Measurements from ENCODE around the gene HEXIM2. TPM values are rescaled to one million over a fixed set of nuclear protein-coding genes. Genes with fewer than 3 reads are reported as not detected.

Gene HEXIM2
- total and polyA plus RNA-seq, 8 donors, result 0.92 to 34.4 (median 11.0) TPM

- WGBS, 5 donors, result 92 to 95% (median 92%) methylated on average over 43 of the region's 43 CpGs
- H3K9me3 ChIP-seq, result no peaks in the 10 kb centered on the region
- H3K4me3 ChIP-seq, result no peak overlapping the region
Measured at GRCh38 chr17:45168991-45169752, 7.5 kb downstream of the HEXIM2 start.

GRCh38 chr17:45170280-45170930 is 8.7 kb downstream of the HEXIM2 start:
- H3K4me3 ChIP-seq, result peak overlapping the region in 1 of 4 donors; percentile 37
- TF ChIP-seq EP300 (IDR thresholded peaks at IDR 0.05) (no peak), CTCF (IDR thresholded peaks at IDR 0.05) (no peak), POLR2A (IDR thresholded peaks at IDR 0.05) (no peak), POLR2AphosphoS5 (IDR thresholded peaks at IDR 0.05) (no peak)
- no peaks in the 10 kb centered on the region for H3K9me3 ChIP-seq
- 80 to 89% (median 88%) methylated on average over 12 of the region's 12 CpGs for WGBS, 5 donors
- intact Hi-C loops (cut with DNase I; ENCODE audit: low total_unique reads), result no loop called here
- no peaks in the 10 kb centered on the region for H3K27me3 ChIP-seq
- peaks cover 0 to 15% (median 7%) of the 10 kb centered on the region in 4 donors for H3K36me3 ChIP-seq
- H3K4me1 ChIP-seq, result peaks cover 27 to 39% (median 34%) of the 10 kb centered on the region in 4 donors
- no peak for DNase-seq
- peak overlapping the region; percentile 6 to 85 (median 84) for H3K27ac ChIP-seq

More at GRCh38 chr17:45168991-45169752, 7.5 kb downstream of the HEXIM2 start:
- H3K4me1 ChIP-seq, result peaks cover 27 to 39% (median 34%) of the 10 kb centered on the region in 4 donors
- peaks cover 0 to 21% (median 7%) of the 10 kb centered on the region in 4 donors for H3K36me3 ChIP-seq
- no peaks in the 10 kb centered on the region for H3K27me3 ChIP-seq
- H3K27ac ChIP-seq, result peak overlapping the region in 2 of 5 donors; percentile 84 to 85
- intact Hi-C loops (cut with DNase I; ENCODE audit: low total_unique reads), result no loop called here
- no peak for DNase-seq
- TF ChIP-seq CTCF (IDR thresholded peaks at IDR 0.05), result no peak
- TF ChIP-seq POLR2AphosphoS5 (IDR thresholded peaks at IDR 0.05), result no peak
- no peak for TF ChIP-seq POLR2A (IDR thresholded peaks at IDR 0.05)
- TF ChIP-seq EP300 (IDR thresholded peaks at IDR 0.05), result no peak

- intact Hi-C loops (cut with DNase I; ENCODE audit: low total_unique reads), result no loop called here
- H3K4me3 ChIP-seq, result peak overlapping the region; percentile 28 to 41 (median 37)
Measured at GRCh38 chr17:45170931-45171337, 9.3 kb downstream of the HEXIM2 start.

GRCh38 chr17:45171338-45172231 is 9.9 kb downstream of the HEXIM2 start:
- Histone ChIP-seq H3K27me3 (no peaks in the 10 kb centered on the region), H3K36me3 (peaks cover 0 to 15% (median 7%) of the 10 kb centered on the region in 4 donors), H3K4me1 (peaks cover 31 to 51% (median 36%) of the 10 kb centered on the region in 4 donors), H3K27ac (peak overlapping the region; percentile 76 to 85 (median 84)), H3K4me3 (peak overlapping the region; percentile 28 to 41 (median 37)), H3K9me3 (no peaks in the 10 kb centered on the region)
- DNase-seq, result peak; percentile 27 to 91
- WGBS, 5 donors, result 28 to 38% (median 34%) methylated on average over 20 of the region's 20 CpGs
- intact Hi-C loops (cut with DNase I; ENCODE audit: low total_unique reads), result no loop called here
- TF ChIP-seq POLR2AphosphoS5 (IDR thresholded peaks at IDR 0.05) (no peak), CTCF (IDR thresholded peaks at IDR 0.05) (no peak), POLR2A (IDR thresholded peaks at IDR 0.05) (no peak)

More at GRCh38 chr17:45170931-45171337, 9.3 kb downstream of the HEXIM2 start:
- WGBS, 5 donors, result 24 to 37% (median 34%) methylated on average over 4 to 5 of the region's 5 CpGs
- no peaks in the 10 kb centered on the region for H3K9me3 ChIP-seq
- H3K27ac ChIP-seq, result peak overlapping the region; percentile 76 to 85 (median 84)
- H3K4me1 ChIP-seq, result peaks cover 27 to 44% (median 34%) of the 10 kb centered on the region in 4 donors
- DNase-seq, result peak; percentile 31 to 87
- TF ChIP-seq POLR2AphosphoS5 (IDR thresholded peaks at IDR 0.05) (peak; percentile 13 to 20 (median 20)), POLR2A (IDR thresholded peaks at IDR 0.05) (no peak)
- H3K36me3 ChIP-seq, result peaks cover 0 to 15% (median 7%) of the 10 kb centered on the region in 4 donors
- H3K27me3 ChIP-seq, result no peaks in the 10 kb centered on the region

Data from stomach (tissue), 9 donors.